Smooth muscle cell (in vitro differentiated cells): ENCODE data around the gene ANKRD52. TPM values are rescaled to one million over a fixed set of nuclear protein-coding genes. Genes with fewer than 3 reads are reported as not detected.

Source experiments
- DNase-seq: peaks from one replicate; lab custom pipeline; 2025; ENCODE audit not compliant: unreplicated experiment; lab: John Stamatoyannopoulos, UW
- H2AFZ ChIP-seq: fragments of 200-600 bp; sonication (generic); 2 replicates; pipeline ENCODE4 v1.6.0; 2016; ENCODE audit warnings: antibody characterized with exemption, low read depth, mild to moderate bottlenecking
- H3F3A ChIP-seq: fragments of 200-600 bp; sonication (generic); 2 replicates; pipeline ENCODE4 v1.6.0; 2017; ENCODE audit warnings: antibody characterized with exemption, low read depth
- H3K27ac ChIP-seq: fragments of 200-600 bp; sonication (generic); 2 replicates; pipeline ENCODE4 v1.5.1; 2016; ENCODE audit warnings: low read depth, mild to moderate bottlenecking
- H3K27me3 ChIP-seq: fragments of 200-600 bp; sonication (generic); 2 replicates; pipeline ENCODE4 v1.6.1; 2016; ENCODE audit warnings: low read depth, mild to moderate bottlenecking
- H3K36me3 ChIP-seq: fragments of 200-600 bp; sonication (generic); 2 replicates; pipeline ENCODE4 v1.5.1; 2016; ENCODE audit warnings: low read depth
- H3K4me1 ChIP-seq: fragments of 200-600 bp; sonication (generic); 2 replicates; pipeline ENCODE4 v1.5.1; 2016; ENCODE audit warnings: low read depth
- H3K4me2 ChIP-seq: fragments of 200-600 bp; sonication (generic); 2 replicates; pipeline ENCODE4 v1.6.0; 2016; ENCODE audit warnings: mild to moderate bottlenecking
- H3K4me3 ChIP-seq: fragments of 200-600 bp; sonication (generic); 2 replicates; pipeline ENCODE4 v1.5.1; 2016; ENCODE audit warnings: mild to moderate bottlenecking
- H3K79me2 ChIP-seq: fragments of 200-600 bp; sonication (generic); 2 replicates; pipeline ENCODE4 v1.6.0; 2016; ENCODE audit warnings: low read depth, mild to moderate bottlenecking
- H3K9ac ChIP-seq: fragments of 200-600 bp; sonication (generic); 2 replicates; pipeline ENCODE4 v1.6.0; 2016; ENCODE audit warnings: low read depth
- H3K9me3 ChIP-seq: fragments of 200-600 bp; sonication (generic); replicated peaks from 2 replicates; pipeline ENCODE4 v1.5.1; 2016; ENCODE audit warnings: low read depth
- H4K20me1 ChIP-seq: fragments of 200-600 bp; sonication (generic); 2 replicates; pipeline ENCODE4 v1.6.0; 2016; ENCODE audit warnings: low read depth
- WGBS: methylation state at CpG from one replicate; pipeline ENCODE4 v1.1.7; 2016; ENCODE audit warnings: low lambda C conversion rate; 5-methylcytosine and 5-hydroxymethylcytosine counted together
- polyA plus RNA-seq: library from polyadenylated mRNA; unstranded; fragments of >200 nt; fragmentation: Nextera tagmentation; extraction: Ambion mirVana; gene quantifications from 2 replicates; pipeline ENCODE4 v1.2.1, GENCODE V29; 2016
- total RNA-seq: library from RNA; depleted of rRNA; stranded (reverse); fragments of >200 nt; gene quantifications from 2 replicates; pipeline ENCODE4 v1.2.3, GENCODE V29; 2014
- TF ChIP-seq, protein P1 (sequence below): fragments of 200-600 bp; sonication (generic); IDR thresholded peaks from 2 replicates; pipeline ENCODE4 v1.5.1; 2017; ENCODE audit warnings: borderline replicate concordance, mild to moderate bottlenecking, antibody characterized with exemption; ENCODE audit not compliant: insufficient read depth, poor library complexity, severe bottlenecking

Gene ANKRD52
- total and polyA plus RNA-seq, 2 experiments from 2014 or later, result 32.5 to 49.9 TPM

DNA sequence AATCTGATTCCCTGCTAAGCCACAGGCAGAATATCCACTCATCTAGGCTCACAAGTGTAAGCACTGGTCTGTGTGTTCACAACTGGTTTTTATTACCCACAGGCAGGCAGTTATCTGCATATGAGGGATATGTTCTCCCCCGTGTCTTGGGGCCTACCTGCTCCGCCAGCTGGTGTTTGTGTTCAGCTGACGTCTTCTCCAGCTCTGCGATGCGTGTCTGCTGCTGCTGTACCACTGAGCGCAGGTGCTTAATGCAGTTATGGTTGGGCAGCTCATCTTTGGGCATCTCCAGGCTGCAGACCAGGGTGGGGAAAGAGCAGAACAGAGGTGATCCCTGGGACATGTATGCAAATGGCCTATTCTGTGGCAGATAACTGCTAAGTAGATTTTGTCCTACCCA, 50.2 kb downstream of the ANKRD52 start:
- Histone ChIP-seq H2AFZ (no peak overlapping the region), H3K9me3 (no peaks in the 10 kb centered on the region), H3K9ac (no peak overlapping the region), H3K4me2 (no peak overlapping the region), H3K4me1 (no peaks in the 10 kb centered on the region), H4K20me1 (no peaks in the 10 kb centered on the region), H3K36me3 (peaks cover 9% of the 10 kb centered on the region), H3K79me2 (peaks cover 6% of the 10 kb centered on the region), H3F3A (peaks cover 21% of the 10 kb centered on the region), H3K27me3 (no peaks in the 10 kb centered on the region), H3K4me3 (no peak overlapping the region), H3K27ac (no peak overlapping the region)
- DNase-seq, result no peak
- 95% methylated on average over 6 of the region's 6 CpGs for WGBS
- TF ChIP-seq, protein P1, sequence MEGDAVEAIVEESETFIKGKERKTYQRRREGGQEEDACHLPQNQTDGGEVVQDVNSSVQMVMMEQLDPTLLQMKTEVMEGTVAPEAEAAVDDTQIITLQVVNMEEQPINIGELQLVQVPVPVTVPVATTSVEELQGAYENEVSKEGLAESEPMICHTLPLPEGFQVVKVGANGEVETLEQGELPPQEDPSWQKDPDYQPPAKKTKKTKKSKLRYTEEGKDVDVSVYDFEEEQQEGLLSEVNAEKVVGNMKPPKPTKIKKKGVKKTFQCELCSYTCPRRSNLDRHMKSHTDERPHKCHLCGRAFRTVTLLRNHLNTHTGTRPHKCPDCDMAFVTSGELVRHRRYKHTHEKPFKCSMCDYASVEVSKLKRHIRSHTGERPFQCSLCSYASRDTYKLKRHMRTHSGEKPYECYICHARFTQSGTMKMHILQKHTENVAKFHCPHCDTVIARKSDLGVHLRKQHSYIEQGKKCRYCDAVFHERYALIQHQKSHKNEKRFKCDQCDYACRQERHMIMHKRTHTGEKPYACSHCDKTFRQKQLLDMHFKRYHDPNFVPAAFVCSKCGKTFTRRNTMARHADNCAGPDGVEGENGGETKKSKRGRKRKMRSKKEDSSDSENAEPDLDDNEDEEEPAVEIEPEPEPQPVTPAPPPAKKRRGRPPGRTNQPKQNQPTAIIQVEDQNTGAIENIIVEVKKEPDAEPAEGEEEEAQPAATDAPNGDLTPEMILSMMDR, result no peak

DNA sequence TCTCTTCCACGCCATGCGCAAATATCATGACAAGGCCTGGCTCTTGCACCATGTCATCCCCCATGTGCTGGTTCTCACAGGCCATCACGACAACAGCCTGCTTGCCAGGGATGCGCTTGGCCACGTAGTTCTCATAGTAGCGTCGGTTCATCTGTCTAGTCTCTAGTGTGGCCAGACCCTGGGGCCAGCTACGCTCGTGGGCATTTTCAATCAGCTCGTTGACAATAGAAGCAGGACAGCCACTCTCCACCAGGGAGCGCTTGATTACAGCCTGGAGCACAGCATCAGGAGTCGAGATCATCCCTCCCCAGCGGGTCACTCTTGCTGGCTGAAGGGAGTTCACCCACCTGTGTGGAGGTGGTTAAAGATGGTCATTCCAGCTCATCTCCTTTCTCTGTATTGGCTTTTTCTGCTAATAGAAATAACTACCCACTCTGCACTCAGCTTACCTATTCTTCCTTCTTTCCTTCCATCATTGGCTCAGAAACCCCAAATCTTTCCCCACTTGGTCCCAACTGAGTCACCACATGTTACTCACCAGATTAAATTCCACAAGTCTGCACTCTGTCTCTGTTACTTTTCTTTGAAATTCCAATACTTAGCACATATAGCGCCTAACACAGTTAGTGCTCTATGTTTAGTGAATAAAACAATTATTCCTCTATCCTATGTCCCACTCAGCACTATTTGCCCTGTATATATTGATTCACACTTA, 51.6 kb downstream of the ANKRD52 start:
- WGBS, result 76% methylated on average over 14 of the region's 14 CpGs
- peak overlapping the region; percentile 25 for H3K27ac ChIP-seq
- DNase-seq, result no peak

DNA sequence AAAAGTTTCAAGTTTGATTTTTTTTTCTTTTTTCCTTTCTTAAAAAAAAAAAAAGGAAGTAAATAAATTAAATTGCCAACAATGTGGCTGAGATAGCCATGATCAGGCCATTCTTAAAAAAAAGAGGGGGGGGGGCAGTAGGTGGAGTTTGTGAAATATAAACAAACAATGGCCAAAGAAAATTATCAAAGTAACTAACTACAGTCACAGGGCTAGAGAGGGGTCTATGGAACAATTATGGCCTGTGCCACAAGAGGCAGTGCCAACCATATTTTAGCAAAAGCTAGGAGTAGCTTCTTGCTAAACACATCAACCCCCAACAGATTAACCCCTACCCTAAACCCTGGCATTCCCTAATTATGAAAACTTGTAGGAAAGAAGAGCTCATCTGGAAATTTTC, 52.7 kb downstream of the ANKRD52 start:
- Histone ChIP-seq H3K79me2 (no peaks in the 10 kb centered on the region), H3K4me1 (no peaks in the 10 kb centered on the region), H3K36me3 (no peaks in the 10 kb centered on the region), H3K9me3 (no peaks in the 10 kb centered on the region), H3K4me3 (no peak overlapping the region), H3K27ac (no peak overlapping the region), H2AFZ (no peak overlapping the region), H4K20me1 (no peaks in the 10 kb centered on the region), H3K27me3 (no peaks in the 10 kb centered on the region), H3K9ac (no peak overlapping the region), H3F3A (peaks cover 17% of the 10 kb centered on the region), H3K4me2 (no peak overlapping the region)
- DNase-seq, result no peak
- TF ChIP-seq, protein P1, result no peak

More for the DNA sequence above, 51.6 kb downstream of the ANKRD52 start:
- H4K20me1 ChIP-seq, result no peaks in the 10 kb centered on the region
- H3K79me2 ChIP-seq, result no peaks in the 10 kb centered on the region
- H3F3A ChIP-seq, result peaks cover 21% of the 10 kb centered on the region
- no peaks in the 10 kb centered on the region for H3K4me1 ChIP-seq
- peaks cover 4% of the 10 kb centered on the region for H3K36me3 ChIP-seq
- H2AFZ ChIP-seq, result no peak overlapping the region
- H3K9ac ChIP-seq, result no peak overlapping the region
- no peaks in the 10 kb centered on the region for H3K27me3 ChIP-seq
- no peak overlapping the region for H3K4me2 ChIP-seq
- TF ChIP-seq, protein P1, result peak; percentile 45
- no peaks in the 10 kb centered on the region for H3K9me3 ChIP-seq
- H3K4me3 ChIP-seq, result no peak overlapping the region

GRCh38 chr12:56204275-56204674, 53.9 kb downstream of the ANKRD52 start:
- Histone ChIP-seq H3K4me1 (no peaks in the 10 kb centered on the region), H3K36me3 (no peaks in the 10 kb centered on the region), H2AFZ (no peak overlapping the region), H3F3A (peaks cover 17% of the 10 kb centered on the region), H3K4me3 (no peak overlapping the region), H3K9me3 (no peaks in the 10 kb centered on the region), H3K4me2 (no peak overlapping the region), H3K27me3 (no peaks in the 10 kb centered on the region), H3K9ac (no peak overlapping the region), H3K79me2 (no peaks in the 10 kb centered on the region), H3K27ac (no peak overlapping the region), H4K20me1 (no peaks in the 10 kb centered on the region)
- DNase-seq, result no peak
- TF ChIP-seq, protein P1, result no peak
